ENCODE measurements around the gene ADCY5.
A peak's percentile ranks its signal among the peaks of the same experiment; 100 is the strongest.

Gene ADCY5

GRCh38 chr3:123384256-123384655 lies 64.6 kb downstream of the ADCY5 start:
- CTCF ChIA-PET: interaction anchor here (1.0 kb wide), 2 partner anchors 9 to 21 kb away, joined by 3 read pairs; no protein-coding TSS in a partner anchor
- POLR2A ChIA-PET: no interaction called here

DNA sequence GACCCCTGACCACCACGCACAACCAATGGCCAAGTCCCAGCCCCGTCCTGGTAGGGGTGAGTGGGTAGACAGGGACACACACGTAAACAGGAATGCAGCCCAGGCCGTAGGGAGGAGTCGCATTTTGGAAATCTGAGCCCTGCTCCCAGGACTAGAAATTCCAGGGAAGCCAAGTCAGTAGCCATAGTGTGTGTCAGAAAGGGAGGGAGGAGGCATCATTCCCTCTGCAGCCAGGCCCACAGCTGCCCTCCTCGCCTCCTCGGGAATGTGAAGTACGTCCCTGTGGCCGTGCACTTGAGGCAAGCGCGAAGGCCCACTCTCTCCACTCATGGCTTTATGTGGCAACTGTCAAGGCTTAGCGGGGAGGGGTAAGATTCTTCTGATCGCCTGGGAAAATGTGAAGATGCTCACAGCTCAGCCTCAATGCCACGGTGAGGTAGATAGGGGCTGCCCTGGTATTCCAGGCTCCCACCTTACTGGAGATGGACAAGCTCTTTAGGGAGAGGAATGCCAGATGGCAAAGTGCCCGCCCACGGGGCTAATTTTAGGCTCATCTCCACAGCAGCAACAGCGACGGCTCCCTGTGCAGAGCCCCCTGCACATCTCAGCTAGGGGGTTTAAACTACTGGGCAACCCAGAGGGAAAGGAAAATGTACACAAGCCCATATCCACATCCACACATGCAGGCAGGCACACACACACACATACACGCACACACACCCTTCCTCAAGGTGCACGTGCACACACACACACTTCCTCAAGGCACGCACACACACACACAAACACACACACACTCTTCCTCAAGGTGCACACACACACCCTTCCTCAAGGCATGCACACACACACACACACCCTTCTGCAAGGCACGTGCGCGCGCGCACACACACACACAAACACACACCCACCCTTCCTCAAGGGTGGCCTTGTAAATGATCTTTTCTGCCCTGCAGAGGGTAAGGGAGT lies 65.5 kb downstream of the ADCY5 start:
- Histone ChIP-seq H3K27ac (ENCODE audit: extremely low read depth, low read depth, low read length) (no peak overlapping the region), H3K9me3 (ENCODE audit: control insufficient read depth, insufficient read depth, low read depth, low read length) (no peaks in the 10 kb centered on the region), H3K36me3 (ENCODE audit: control insufficient read depth in 2 of 2, insufficient read depth in 1 of 2, low read length in 2 of 2) (no peaks in the 10 kb centered on the region), H3K4me3 (ENCODE audit: low read depth, low read length) (no peak overlapping the region), H3K4me1 (ENCODE audit: control insufficient read depth, insufficient read depth, low read length) (no peaks in the 10 kb centered on the region)
- TF ChIP-seq ZFHX2 (tag by site-specific recombination; conservative IDR thresholded peaks at IDR 0.05) (peak; percentile 54), ZBTB48 (tag by site-specific recombination; IDR thresholded peaks at IDR 0.05) (0 out of 2 replicates have a peak, but pooled peaks have one; percentile 34), GLI4 (tag by site-specific recombination; IDR thresholded peaks at IDR 0.05) (0 out of 2 replicates have a peak, but pooled peaks have one; percentile 50), EGR2 (tag by site-specific recombination; IDR thresholded peaks at IDR 0.05; ENCODE audit: low read depth) (peak; percentile 24; the same call in 1 of the 2 replicates), ZIC2 (tag by site-specific recombination; IDR thresholded peaks at IDR 0.05) (peak; percentile 34; the same call in 1 of the 2 replicates), ZSCAN4 (tag by site-specific recombination; IDR thresholded peaks at IDR 0.05) (peak; percentile 86), KLF8 (tag by site-specific recombination; IDR thresholded peaks at IDR 0.05) (no peak), ZNF837 (tag by site-specific recombination; IDR thresholded peaks at IDR 0.05) (no peak)
- ChIA-PET POLR2A (no interaction called here), CTCF (interaction anchor here (1.0 kb wide), 1 partner anchor 8 kb away, joined by 3 read pairs; no protein-coding TSS in a partner anchor)

More at GRCh38 chr3:123384256-123384655, 64.6 kb downstream of the ADCY5 start:
- no peak for TF ChIP-seq ZNF600 (tag by site-specific recombination; IDR thresholded peaks at IDR 0.05)
- TF ChIP-seq, protein P1, sequence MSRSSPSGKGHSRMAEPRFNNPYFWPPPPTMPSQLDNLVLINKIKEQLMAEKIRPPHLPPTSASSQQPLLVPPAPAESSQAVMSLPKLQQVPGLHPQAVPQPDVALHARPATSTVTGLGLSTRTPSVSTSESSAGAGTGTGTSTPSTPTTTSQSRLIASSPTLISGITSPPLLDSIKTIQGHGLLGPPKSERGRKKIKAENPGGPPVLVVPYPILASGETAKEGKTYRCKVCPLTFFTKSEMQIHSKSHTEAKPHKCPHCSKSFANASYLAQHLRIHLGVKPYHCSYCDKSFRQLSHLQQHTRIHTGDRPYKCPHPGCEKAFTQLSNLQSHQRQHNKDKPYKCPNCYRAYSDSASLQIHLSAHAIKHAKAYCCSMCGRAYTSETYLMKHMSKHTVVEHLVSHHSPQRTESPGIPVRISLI (tag by site-specific recombination; IDR thresholded peaks at IDR 0.05): no peak
- no peak for TF ChIP-seq ZNF248 (tag by site-specific recombination; IDR thresholded peaks at IDR 0.05)
- TF ChIP-seq ZNF768 (tag by site-specific recombination; IDR thresholded peaks at IDR 0.05): no peak
- TF ChIP-seq ZNF658 (tag by site-specific recombination; IDR thresholded peaks at IDR 0.05): no peak
- TF ChIP-seq, protein P2, sequence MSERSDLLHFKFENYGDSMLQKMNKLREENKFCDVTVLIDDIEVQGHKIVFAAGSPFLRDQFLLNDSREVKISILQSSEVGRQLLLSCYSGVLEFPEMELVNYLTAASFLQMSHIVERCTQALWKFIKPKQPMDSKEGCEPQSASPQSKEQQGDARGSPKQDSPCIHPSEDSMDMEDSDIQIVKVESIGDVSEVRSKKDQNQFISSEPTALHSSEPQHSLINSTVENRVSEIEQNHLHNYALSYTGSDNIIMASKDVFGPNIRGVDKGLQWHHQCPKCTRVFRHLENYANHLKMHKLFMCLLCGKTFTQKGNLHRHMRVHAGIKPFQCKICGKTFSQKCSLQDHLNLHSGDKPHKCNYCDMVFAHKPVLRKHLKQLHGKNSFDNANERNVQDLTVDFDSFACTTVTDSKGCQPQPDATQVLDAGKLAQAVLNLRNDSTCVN (tag by site-specific recombination; optimal IDR thresholded peaks at IDR 0.05): no peak
- TF ChIP-seq, protein P3, sequence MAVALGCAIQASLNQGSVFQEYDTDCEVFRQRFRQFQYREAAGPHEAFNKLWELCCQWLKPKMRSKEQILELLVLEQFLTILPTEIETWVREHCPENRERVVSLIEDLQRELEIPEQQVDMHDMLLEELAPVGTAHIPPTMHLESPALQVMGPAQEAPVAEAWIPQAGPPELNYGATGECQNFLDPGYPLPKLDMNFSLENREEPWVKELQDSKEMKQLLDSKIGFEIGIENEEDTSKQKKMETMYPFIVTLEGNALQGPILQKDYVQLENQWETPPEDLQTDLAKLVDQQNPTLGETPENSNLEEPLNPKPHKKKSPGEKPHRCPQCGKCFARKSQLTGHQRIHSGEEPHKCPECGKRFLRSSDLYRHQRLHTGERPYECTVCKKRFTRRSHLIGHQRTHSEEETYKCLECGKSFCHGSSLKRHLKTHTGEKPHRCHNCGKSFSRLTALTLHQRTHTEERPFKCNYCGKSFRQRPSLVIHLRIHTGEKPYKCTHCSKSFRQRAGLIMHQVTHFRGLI (tag by site-specific recombination; IDR thresholded peaks at IDR 0.05): no peak
- no peak for TF ChIP-seq ZBTB11 (tag by site-specific recombination; conservative IDR thresholded peaks at IDR 0.05; ENCODE audit: low read depth)
- TF ChIP-seq ZFHX2 (tag by site-specific recombination; conservative IDR thresholded peaks at IDR 0.05): no peak
- Histone ChIP-seq H3K9me3 (ENCODE audit: control insufficient read depth, insufficient read depth, low read depth, low read length) (no peaks in the 10 kb centered on the region), H3K36me3 (ENCODE audit: control insufficient read depth in 2 of 2, insufficient read depth in 1 of 2, low read length in 2 of 2) (no peaks in the 10 kb centered on the region), H3K27ac (ENCODE audit: extremely low read depth, low read depth, low read length) (no peak overlapping the region), H3K4me1 (ENCODE audit: control insufficient read depth, insufficient read depth, low read length) (no peaks in the 10 kb centered on the region), H3K4me3 (ENCODE audit: low read depth, low read length) (no peak overlapping the region)
